IPS-NIHi11 (cell line): ENCODE measurements around the gene MERTK.
"Not testable (repeated sequence)": the region's sequence is repeated elsewhere in the genome, so short reads cannot be mapped to it uniquely, and the experiment has no call there.

Experiments
- DNase-seq: peaks from one replicate; pipeline ENCODE4 v3.0.0; 2012; ENCODE audit warnings: mixed read lengths, low spot score

Gene MERTK

DNA sequence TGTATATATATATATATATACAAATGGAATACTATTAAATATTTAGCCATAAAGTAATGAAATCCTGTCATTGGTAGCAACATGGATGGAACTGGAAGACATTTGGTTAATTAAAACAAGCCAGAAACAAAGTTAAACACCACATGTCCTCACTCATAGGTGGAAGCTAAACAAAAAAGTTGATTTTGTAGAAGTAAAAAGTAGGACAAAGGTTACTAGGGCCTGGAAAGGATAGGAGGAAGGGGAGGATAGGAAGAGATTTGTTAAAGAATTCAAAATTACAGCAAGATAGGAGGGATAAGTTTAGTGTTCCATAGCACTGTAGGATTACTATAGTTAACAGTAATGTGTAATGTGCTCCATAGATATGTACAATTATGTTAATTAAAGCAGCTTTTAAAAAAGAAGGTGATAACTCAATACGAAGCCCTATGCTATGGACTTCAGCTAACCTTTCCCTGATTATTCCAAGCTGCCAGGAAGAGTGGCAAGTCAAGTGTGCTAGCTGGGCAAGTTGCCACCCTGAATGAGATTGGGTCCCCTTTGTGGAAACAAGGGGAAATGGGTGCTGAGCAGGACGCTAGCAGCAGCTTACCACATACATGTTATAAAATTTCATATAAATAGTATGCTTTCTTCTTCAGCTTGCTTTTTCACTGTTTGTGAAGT lies 12.3 kb downstream of the MERTK start:
- DNase-seq, result no peak

- not testable (repeated sequence) for DNase-seq
These were observed 13.0 kb downstream of the MERTK start for GRCh38 chr2:111911295-111911977.

DNA sequence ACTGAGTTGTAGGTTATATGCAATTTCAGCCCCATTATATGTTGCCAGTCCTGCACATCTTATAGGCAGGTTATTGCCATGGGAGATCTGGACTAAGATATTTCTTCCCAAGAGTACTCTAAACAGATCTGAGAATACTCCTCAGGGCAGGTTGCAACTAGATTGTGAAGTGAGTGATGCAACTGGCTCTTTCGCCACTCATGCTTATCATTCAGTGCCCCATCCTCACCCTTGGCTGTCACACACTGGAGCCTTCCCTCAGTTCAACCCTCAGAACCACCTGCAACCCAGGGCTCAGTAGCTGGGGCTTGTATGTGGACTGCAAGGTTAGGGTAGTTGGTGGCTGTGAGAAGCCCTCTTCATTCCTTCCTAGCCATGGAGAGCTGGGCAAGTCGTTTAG lies 14.1 kb downstream of the MERTK start:
- DNase-seq, result no peak

DNA sequence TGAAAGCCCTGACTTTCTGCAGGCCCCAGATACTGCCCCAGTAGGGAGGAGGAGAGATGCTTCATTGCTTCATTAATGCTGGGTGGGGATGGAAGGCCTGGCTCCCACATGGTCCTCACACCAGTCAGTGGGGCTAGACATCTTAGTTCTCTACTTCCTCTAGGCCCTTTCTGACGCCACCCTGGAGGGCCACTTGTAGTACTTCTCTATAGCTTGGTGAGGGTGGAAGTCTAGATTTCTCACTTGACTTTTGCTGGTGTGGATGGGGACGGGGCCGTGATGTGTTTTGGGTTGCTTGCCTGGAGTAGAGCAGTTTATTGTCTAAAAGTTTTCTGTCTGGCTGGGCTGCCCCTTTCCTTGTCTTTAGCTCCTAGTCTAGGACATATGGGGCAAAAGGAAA lies 18.7 kb downstream of the MERTK start:
- DNase-seq, result no peak

- no peak for DNase-seq
These were observed 20.0 kb downstream of the MERTK start for GRCh38 chr2:111918383-111918806.

- DNase-seq, result peak; percentile 44
These were observed 21.0 kb downstream of the MERTK start for GRCh38 chr2:111919365-111919764.

GRCh38 chr2:111919794-111920608 lies 21.6 kb downstream of the MERTK start:
- no peak for DNase-seq

DNA sequence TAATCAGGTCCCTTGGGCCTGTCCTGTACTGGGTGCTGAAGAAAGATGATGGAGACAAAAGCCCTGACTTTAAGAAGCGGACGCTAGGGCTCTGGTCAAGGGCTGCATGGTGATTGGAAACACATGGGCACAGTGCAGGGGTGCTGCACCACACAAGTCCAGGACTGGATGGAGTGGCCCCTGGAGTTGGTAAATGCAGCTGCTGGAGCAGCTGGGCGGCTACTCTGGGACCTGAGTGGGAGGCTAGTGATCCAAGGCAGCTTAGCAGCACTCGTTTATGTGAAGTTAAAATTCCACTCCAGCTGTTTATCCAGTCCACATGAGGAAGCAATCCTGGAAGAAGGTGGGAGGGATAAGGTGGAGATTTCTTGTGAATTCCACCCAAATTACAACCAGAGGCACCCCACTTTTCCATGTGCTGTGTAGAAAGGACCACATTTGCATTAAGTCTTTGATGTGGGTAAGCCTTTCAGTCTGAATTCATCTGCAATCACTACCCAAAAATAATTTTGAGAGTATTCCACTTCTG lies 24.9 kb downstream of the MERTK start:
- DNase-seq, result no peak

GRCh38 chr2:111924617-111925107 lies 26.3 kb downstream of the MERTK start:
- no peak for DNase-seq

DNA sequence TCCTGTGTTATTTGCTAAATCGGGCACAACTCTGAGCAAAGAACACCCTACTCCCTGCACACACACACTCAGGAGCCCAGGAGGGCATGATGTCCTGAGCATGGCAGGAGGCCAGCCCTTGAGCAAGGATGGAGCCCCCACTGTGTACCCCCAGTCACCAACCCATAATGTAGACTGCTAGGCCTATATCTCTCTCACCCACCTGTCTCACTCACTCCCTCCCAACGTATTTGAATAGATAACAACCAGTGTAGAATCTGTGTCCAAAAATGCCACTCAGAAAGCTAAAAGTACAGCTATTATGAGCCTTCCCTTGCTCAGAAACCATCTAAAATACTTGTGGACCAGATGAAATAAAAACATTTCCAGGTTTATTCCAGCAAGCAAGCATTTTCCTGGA lies 29.3 kb downstream of the MERTK start:
- DNase-seq, result no peak

DNA sequence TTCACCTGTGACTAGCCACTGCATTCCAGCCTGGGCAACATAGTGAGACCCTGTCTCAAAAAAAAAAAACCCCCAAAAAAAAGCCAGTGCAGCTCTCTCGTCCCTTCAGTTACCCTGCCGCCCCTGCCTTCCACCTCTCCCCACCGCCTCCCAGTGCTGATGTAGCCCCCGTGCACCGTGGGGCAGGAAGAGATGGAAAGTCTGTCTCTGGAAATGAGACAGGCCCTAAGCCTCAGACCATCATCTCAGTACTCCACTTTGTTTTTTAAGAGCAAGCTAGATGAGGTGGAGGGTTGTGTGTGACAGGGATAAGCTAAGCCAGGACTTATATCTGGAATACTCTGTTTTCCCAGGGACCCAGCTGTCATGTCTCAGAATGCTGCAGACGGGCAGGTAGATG lies 32.0 kb downstream of the MERTK start:
- DNase-seq, result no peak

DNA sequence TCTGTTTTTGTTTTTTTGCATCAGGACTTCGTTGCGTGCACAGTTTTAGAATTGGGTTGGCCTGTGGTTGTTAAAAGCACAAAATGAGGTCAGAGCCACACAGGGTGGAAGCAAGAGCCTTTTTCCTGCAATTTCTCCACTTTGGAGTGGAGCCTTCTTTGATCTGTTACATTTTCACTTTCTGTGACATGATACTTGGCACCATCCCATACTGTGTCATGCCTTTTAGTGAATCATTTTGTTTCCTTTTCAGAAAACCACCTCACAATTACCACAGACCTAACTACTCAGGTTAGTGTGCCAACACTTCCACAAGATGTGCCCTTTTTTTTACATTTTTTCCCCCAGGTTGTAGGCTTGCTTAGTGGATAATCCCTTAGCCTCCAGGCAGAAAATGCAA lies 32.5 kb downstream of the MERTK start:
- no peak for DNase-seq

GRCh38 chr2:111932841-111933291 lies 34.5 kb downstream of the MERTK start:
- no peak for DNase-seq

DNA sequence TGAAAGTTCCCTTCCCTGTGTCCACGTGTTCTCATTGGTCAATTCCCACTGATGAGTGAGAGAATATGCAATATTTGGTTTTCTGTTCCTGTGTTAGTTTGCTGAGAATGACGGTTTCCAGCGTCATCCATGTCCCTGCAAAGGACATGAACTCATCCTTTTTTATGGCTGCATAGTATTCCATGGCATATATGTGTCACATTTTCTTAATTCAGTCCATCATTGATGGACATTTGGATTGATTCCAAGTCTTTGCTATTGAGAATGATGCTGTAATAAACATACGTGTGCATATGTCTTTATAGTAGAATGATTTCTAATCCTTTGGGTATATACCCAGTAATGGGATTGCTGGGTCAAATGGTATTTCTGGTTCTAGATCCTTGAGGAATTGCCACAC lies 35.5 kb downstream of the MERTK start:
- not testable (repeated sequence) for DNase-seq

DNA sequence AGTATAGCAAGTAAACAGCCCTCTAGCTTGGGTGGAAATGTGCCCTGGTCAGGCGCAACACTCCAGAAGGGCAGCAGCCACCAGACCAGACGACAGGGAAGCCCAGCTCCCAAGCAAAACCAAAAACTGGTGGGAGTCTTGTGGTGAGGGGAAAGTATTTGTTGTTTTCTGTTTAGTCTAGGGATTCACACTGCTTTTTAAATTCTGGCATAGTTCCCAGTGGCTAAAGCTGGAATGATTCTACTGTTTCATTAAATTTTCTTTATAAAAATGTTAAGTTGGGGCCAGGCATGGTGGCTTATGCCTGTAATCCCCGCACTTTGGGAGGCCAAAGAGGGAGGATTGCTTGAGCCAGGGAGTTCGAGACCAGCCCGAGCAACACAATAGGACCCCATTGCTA lies 38.5 kb downstream of the MERTK start:
- no peak for DNase-seq

- no peak for DNase-seq
These were observed 40.0 kb downstream of the MERTK start for GRCh38 chr2:111938392-111938791.

DNA sequence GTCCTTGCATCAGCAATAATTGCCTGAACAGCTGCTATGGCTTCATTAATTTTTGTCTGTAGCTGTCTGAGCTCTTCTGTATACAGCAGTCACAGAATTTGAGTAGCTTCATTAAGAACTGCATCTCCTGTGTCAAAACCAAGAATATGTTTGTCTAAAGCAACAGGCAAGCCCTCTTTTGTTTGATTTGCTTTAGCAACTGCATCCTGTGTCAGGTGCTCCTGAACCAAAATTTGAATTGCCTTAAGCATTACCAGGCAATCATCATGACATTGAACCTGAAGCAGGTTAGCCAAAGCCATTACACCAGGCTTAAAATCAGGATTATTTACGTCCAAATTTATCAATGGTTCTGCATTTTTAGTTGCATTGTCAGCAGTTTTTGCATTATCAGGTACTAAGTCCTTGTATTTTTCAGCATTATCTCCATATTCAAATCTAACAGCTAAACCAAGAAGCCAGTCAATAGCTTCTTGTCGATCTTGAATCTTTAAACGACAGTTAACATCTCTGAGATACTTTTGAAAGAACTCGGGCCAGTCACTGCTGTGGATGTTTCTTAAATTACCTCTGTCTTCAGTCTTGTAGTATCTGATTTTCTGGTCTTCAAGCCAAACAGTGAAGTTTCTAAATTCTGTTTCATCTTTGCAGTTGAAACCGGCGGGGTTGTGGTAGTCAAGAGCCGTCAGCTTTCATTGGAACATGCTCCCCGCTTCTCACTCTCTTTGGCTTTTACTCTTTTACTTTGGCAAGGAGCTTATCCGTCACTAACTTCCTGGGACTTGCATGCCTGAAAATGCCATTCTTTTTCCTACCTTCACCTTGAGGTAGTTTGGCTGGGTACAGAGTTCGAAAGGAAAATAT lies 42.2 kb downstream of the MERTK start:
- DNase-seq, result no peak

- DNase-seq, result no peak
These were observed 43.1 kb downstream of the MERTK start for GRCh38 chr2:111941531-111941930.

GRCh38 chr2:111944531-111945210 lies 46.3 kb downstream of the MERTK start:
- no peak for DNase-seq

DNA sequence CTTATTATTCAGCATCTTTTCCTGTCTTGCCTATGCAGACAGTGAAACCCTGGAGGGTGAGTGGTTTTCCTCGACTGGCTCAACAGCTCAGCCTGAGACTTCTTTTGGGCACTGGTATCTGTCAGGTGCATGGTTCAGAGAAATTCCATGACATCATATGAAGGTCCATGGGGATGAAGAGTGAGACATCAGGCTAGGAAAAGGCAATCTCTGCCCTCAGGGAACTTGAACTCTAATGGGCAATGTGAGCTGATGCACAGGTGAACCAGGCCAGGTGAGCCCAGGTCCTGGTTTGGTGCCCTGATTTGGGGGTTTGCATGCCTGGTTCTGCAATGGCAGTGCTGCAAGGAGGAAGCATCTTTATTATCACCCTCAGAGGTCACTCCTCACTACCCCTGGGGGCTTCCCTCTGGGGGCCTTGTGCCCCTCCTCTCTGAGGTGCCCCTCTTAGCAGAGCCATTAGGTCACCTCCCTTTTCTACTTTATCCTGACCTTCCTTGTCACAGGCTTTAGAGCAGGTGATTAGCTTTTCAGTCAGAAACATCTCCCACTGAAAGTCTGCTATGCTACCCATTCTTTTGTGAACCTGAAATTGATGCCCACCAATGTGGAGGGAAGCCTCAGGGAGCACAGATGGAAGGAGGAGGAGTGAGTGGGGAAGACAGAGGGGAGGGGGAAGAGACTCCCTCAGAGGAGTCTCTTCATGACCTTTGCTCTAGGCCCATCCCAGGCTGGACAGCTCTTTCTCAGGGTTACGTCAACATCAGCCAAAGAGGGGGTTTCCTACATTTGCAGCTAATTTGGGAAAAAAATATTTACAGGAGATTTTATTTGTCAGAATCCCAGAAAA lies 47.3 kb downstream of the MERTK start:
- no peak for DNase-seq
